SU-DHL-6 (cell line): Measurements from ENCODE around the gene AP2A2.

Experiments
- H2AFZ ChIP-seq: fragments of 200-600 bp; sonication (generic); 2 replicates; pipeline ENCODE4 v1.6.1; 2014; ENCODE audit warnings: low read depth, mild to moderate bottlenecking, moderate library complexity, mixed read lengths, antibody characterized with exemption, low read length; ENCODE audit not compliant: severe bottlenecking
- H3F3A ChIP-seq: fragments of 200-600 bp; shearing (Covaris generic); 2 replicates; pipeline ENCODE4 v1.6.0; 2016; ENCODE audit warnings: antibody characterized with exemption, mild to moderate bottlenecking; ENCODE audit not compliant: insufficient read depth
- H3K27ac ChIP-seq: fragments of 200-600 bp; sonication (generic); 2 replicates; pipeline ENCODE4 v1.5.1; 2016; ENCODE audit warnings: low read depth, mild to moderate bottlenecking, low read length, moderate library complexity, mixed read lengths
- H3K27me3 ChIP-seq: fragments of 200-600 bp; sonication (generic), shearing (Covaris generic); 2 replicates; pipeline ENCODE4 v1.6.0; 2014; ENCODE audit warnings: mild to moderate bottlenecking, low read length
- H3K36me3 ChIP-seq: fragments of 200-600 bp; sonication (generic); 2 replicates; pipeline ENCODE4 v1.6.1; 2014; ENCODE audit warnings: mild to moderate bottlenecking, low read length, mixed read lengths
- H3K4me2 ChIP-seq: fragments of 300-600, 200-600 bp; shearing (Covaris generic), sonication (generic); 2 replicates; pipeline ENCODE4 v1.6.0; 2014; ENCODE audit warnings: low read length, low read depth, mild to moderate bottlenecking; ENCODE audit not compliant: poor library complexity, severe bottlenecking
- H3K4me3 ChIP-seq: fragments of 200-600 bp; sonication (generic); 2 replicates; pipeline ENCODE4 v1.5.1; 2014; ENCODE audit warnings: antibody characterized with exemption, low read length, mild to moderate bottlenecking, mixed read lengths; ENCODE audit not compliant: insufficient read depth, poor library complexity, severe bottlenecking
- H3K79me2 ChIP-seq: fragments of 200-600 bp; sonication (generic); 2 replicates; pipeline ENCODE4 v1.6.1; 2014; ENCODE audit warnings: mild to moderate bottlenecking, low read length, moderate library complexity; ENCODE audit not compliant: insufficient read depth
- H3K9ac ChIP-seq: fragments of 200-600 bp; sonication (generic); 2 replicates; pipeline ENCODE4 v1.7.0; 2014; ENCODE audit warnings: mild to moderate bottlenecking, low read length
- H3K9me2 ChIP-seq: fragments of 200-600 bp; sonication (generic); replicated peaks from 2 replicates; pipeline ENCODE4 v1.6.1; 2014; ENCODE audit warnings: low read length; ENCODE audit not compliant: insufficient read depth
- H3K9me3 ChIP-seq: fragments of 200-600 bp; sonication (generic); 2 replicates; pipeline ENCODE4 v1.6.1; 2014; ENCODE audit warnings: low read length, mixed read lengths; ENCODE audit not compliant: insufficient read depth
- H4K20me1 ChIP-seq: fragments of 200-600 bp; sonication (generic); 2 replicates; pipeline ENCODE4 v1.6.1; 2014; ENCODE audit warnings: low read depth, mild to moderate bottlenecking, antibody characterized with exemption, low read length, moderate library complexity, mixed read lengths
- EZH2phosphoT487 ChIP-seq: fragments of 200-600 bp; sonication (generic), shearing (Covaris generic); conservative IDR thresholded peaks from 2 replicates; pipeline ENCODE4 v1.6.1; 2018; ENCODE audit warnings: mild to moderate bottlenecking, antibody characterized with exemption, low read length, moderate library complexity, mixed read lengths
- TF ChIP-seq, protein P1 (sequence below): fragments of 200-600 bp; sonication (generic); IDR thresholded peaks from one replicate; pipeline ENCODE4 v1.5.1; 2017; ENCODE audit warnings: antibody characterized with exemption, mild to moderate bottlenecking, low read length, moderate library complexity; ENCODE audit not compliant: insufficient read depth, poor library complexity, severe bottlenecking

The AP2A2 gene

DNA sequence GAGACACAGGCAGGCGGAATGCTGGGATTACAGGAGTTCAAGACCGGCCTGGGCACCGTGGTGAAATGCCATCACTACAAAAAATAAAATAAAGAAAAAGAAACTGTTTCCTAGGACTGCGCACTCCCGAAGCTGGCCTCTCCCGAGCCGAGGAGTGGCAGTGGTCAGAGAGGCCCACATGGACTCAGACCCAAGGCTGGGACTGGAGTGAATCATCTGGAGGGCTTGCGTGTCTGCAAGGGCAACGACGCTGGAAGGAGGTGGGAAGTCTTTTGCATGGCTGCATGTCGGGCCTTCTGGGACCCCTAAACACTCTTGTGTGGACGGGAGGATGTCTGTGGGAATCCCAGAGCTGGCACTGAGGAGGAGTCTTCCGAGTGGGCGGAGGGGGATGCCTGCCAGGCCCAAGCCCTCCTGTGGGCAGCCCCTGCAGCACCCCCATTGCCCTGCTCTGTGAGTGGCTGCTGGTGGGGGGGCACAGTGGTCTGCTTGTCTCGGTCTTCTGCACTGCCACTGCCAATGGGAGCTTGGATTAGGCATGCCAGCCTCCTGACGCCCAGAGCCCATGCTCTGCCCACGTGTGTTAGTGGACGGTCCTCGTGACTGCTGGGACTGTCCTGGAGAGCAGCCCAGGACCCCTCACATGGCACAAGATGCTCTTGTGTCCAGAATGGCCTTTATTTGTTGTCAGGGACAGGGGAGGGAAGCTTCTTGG lies 1.8 kb upstream of the AP2A2 start:
- H2AFZ ChIP-seq = no peak overlapping the region
- no peaks in the 10 kb centered on the region for H3K27me3 ChIP-seq
- no peak for TF ChIP-seq EZH2phosphoT487
- TF ChIP-seq, protein P1, sequence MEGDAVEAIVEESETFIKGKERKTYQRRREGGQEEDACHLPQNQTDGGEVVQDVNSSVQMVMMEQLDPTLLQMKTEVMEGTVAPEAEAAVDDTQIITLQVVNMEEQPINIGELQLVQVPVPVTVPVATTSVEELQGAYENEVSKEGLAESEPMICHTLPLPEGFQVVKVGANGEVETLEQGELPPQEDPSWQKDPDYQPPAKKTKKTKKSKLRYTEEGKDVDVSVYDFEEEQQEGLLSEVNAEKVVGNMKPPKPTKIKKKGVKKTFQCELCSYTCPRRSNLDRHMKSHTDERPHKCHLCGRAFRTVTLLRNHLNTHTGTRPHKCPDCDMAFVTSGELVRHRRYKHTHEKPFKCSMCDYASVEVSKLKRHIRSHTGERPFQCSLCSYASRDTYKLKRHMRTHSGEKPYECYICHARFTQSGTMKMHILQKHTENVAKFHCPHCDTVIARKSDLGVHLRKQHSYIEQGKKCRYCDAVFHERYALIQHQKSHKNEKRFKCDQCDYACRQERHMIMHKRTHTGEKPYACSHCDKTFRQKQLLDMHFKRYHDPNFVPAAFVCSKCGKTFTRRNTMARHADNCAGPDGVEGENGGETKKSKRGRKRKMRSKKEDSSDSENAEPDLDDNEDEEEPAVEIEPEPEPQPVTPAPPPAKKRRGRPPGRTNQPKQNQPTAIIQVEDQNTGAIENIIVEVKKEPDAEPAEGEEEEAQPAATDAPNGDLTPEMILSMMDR = no peak
- no peak overlapping the region for H3K27ac ChIP-seq
- peaks cover 13% of the 10 kb centered on the region for H3F3A ChIP-seq
- H3K4me3 ChIP-seq = no peak overlapping the region
- no peaks in the 10 kb centered on the region for H4K20me1 ChIP-seq
- H3K4me2 ChIP-seq = no peak overlapping the region
- H3K9me3 ChIP-seq = no peaks in the 10 kb centered on the region
- H3K79me2 ChIP-seq = peaks cover 27% of the 10 kb centered on the region
- H3K9me2 ChIP-seq = no peaks in the 10 kb centered on the region
- no peaks in the 10 kb centered on the region for H3K36me3 ChIP-seq
- no peak overlapping the region for H3K9ac ChIP-seq

- Histone ChIP-seq H3K9ac (no peak overlapping the region), H3K27me3 (no peaks in the 10 kb centered on the region), H3K36me3 (no peaks in the 10 kb centered on the region), H2AFZ (no peak overlapping the region), H3K4me2 (no peak overlapping the region), H3F3A (peaks cover 13% of the 10 kb centered on the region), H3K9me2 (no peaks in the 10 kb centered on the region), H3K4me3 (no peak overlapping the region), H3K27ac (no peak overlapping the region), H3K79me2 (peaks cover 34% of the 10 kb centered on the region), H3K9me3 (no peaks in the 10 kb centered on the region), H4K20me1 (no peaks in the 10 kb centered on the region; the same call in 1 of the 2 replicates)
- TF ChIP-seq, protein P1 = no peak
- TF ChIP-seq EZH2phosphoT487 = no peak
Observed at GRCh38 chr11:924406-925157, 1.1 kb upstream of the AP2A2 start.

DNA sequence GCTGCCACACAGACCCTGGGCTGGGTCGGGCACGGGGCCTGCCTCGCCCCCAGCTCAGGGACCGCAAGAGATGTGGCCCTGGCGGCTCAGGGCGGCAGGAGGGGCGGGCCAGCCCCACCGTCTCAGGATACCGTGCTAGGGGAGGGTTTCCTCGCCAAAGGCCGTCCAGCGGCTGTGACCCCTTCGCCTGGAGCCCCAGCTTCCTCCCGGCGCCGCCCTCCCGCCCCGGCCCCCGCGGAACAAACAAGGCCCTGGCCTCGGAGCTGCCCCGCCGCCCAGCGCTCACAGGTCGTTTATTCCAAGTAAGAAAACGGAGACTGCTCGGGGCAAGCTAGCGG lies 543 bp upstream of the AP2A2 start:
- no peaks in the 10 kb centered on the region for H3K27me3 ChIP-seq
- H3K36me3 ChIP-seq = no peaks in the 10 kb centered on the region
- peaks cover 13% of the 10 kb centered on the region for H3F3A ChIP-seq
- H3K9ac ChIP-seq = peak overlapping the region; percentile 34
- H4K20me1 ChIP-seq = no peaks in the 10 kb centered on the region; the same call in 1 of the 2 replicates
- no peaks in the 10 kb centered on the region for H3K9me3 ChIP-seq
- peak overlapping the region; percentile 16 for H3K4me2 ChIP-seq
- H3K27ac ChIP-seq = no peak overlapping the region
- H3K9me2 ChIP-seq = no peaks in the 10 kb centered on the region
- H2AFZ ChIP-seq = no peak overlapping the region
- peak overlapping the region; percentile 51 for H3K4me3 ChIP-seq
- H3K79me2 ChIP-seq = peaks cover 38% of the 10 kb centered on the region
- TF ChIP-seq, protein P1 = no peak
- no peak for TF ChIP-seq EZH2phosphoT487
